ENCODE results near the gene FAM169A.
A peak's percentile ranks its signal among the peaks of the same experiment; 100 is the strongest.
"Not testable (repeated sequence)": the region's sequence is repeated elsewhere in the genome, so short reads cannot be mapped to it uniquely, and the experiment has no call there.

FAM169A gene

DNA sequence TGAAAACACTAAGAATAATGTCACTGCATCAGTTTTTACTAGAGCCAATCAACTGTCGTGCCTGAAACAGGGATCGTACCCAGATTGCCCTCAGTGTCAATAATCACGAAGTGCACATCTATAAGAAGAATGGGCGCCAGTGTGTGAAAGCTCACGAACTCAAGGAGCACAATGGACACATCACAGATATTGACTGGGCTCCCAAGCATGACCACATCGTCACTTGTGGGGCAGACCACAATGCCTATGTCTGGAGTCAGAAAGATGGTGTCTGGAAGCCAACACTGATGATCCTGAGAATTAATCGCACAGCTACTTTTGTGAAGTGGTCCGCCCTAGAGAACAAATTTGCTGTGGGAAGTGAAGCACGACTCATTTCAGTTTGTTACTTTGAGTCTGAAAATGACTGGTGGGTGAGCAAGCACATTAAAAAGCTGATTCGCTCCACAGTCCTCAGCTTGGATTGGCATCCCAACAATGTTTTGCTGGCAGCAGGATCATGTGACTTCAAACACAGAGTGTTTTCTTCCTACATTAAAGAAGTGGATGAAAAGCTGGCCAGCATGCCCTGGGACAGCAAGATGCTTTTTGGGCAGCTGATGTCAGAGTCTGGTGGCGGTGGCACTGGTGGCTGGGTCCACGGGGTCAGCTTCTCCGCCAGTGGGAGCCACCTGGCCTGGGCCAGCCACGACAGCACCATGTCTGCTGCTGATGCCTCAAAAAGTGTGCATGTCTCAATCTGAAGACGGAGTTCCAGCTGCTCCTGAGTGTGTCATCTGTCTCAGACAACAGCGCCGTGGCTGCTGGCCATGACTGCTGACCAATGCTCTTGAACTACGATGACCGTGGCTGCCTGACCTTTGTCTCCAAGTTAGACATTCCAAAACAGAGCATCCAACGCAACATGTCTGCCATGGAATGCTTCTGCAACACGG, 66.9 kb downstream of the FAM169A start:
- DNase-seq: no peak

DNA sequence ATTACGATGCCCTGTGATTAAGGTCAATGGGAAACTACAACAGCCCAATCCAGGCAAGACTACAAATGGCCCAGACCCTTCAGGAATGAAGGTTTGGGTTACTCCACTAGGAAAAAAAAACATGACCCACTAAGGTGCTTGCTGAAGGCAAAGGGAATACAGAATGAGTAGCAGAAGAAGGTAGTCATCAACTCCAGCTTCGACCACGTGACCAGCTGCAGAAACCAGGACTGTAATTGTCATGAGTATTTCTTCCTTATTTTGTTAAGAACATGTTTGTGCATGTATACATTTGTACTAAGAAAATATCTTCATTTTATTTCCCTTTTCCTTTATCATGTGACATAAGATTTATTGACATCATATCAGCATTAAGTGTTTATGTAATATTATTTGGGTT, 74.5 kb downstream of the FAM169A start:
- not testable (repeated sequence) for DNase-seq

DNA sequence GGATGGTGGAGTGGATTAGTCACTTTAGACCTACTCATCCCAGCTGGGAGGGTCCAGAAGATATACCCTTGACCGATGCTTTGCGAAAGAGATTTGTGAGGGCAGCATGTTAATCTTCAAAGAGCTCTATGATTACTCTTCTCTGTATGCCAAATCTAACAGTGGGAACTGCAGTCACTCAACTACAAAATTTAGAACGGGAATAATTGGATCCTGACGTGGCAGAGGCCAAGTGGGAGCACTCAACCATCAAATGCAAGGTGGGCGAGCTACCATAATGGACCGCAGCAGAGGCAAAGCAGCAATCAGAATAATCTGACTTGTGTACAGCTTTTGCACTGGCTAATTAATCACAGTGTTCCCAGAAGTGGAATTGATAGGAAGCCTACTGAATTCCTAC, 78.8 kb downstream of the FAM169A start:
- DNase-seq: no peak

DNA sequence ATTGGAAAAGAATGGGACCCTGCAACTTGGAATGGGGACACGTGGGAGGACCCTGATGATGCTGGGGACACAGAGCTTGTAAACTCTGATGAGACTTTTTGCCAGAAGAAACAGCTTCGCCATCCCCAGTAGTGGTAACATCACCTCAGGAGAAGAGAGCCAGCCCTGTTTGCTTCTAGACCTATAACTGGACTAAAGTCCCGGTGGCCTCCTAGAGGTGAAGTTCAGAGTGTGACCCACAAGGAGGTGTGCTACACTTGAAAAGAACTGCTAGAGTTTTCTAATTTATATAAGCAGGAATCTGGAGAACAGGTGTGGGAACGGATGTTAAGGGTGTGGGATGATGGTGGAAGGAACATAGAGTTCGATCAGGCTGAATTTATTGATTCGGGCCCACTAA, 79.3 kb downstream of the FAM169A start:
- no peak for DNase-seq

DNA sequence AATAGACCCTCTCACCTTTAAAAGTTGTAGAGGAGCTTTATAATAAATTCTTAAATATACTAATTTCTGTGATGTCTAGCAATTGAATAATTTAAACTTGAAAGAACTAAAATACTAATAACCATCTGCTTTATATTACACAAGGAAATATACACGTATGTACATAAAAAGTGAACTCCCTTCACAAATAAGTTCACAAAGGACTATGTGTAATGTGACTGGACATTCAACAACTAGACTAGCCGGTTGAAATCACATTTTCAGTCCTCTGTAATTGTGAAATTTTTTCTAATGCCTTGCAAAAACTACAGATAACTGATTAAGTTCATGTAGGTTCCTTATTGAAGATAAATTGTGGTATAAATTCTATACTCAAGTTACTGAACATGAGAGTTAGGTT, 87.6 kb downstream of the FAM169A start:
- no peak for DNase-seq

DNA sequence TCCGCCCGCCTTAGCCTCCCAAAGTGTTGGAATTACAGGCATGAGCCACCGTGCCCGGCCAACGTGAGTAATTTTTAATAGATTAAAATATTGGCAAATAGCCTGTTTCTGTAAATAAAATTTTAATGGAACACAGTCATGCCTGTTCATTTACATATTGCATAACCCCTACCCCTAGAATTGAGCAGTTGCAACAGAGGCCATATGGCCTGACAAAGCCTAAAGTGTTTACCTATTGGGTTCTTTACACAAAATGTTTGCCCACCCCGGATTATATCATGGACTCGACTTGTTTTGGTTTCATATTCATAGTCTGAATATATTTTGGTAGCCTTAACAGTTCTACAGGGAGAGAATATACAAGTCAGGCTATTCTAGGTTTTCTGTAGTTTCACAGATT, 93.8 kb downstream of the FAM169A start:
- DNase-seq: no peak

DNA sequence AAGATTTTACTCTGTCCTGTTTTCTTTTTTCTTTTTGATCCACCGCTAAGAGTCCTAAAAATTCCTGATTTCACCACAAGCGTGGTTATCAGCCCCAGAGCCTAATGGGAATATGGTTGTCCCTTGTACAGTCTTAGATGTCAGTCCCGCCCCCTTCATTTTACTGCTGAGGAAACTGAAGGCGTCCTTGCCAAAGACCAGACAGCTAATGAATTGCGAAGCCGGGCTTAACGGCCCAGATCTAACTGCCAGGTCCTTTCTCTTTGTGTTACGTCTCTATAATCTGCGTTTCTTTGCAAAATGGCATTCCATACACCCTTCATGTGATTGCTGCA, 98.6 kb downstream of the FAM169A start:
- DNase-seq: peak; percentile 0

DNA sequence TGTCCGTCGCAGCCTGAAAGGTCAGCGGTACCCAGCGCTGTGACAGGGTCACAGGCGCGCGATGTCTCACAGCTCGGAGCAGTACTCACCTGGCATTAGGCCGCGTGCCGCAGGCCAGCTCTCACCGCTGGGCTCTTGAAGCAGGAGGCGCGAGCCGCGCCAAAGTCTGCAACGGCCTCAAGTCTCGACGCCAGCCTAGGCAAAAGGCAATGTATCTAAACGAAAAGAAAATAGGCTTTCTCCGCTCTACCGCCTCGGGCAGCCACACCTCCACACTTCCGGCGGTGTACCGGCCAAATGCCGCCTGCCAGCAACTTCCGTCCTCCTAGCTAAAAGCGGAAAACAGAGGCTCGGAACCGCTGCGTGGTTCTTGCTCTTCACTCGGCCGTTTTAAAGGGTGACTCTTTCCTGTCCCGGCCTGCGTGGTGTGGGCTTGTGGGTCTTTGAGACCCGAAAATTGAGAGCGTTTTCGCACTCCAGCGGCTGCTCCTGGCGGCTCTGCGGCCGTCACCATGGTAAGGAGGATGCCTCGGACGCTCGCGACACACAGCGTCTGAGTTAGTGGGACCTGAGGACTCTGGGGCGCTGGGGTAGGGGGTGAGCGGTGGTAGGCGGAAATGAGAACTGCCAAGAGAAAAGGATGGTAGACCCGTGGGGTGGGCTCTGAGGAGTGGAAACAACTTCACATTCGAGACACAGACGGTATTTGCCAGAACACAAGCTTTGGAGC, 99.2 kb downstream of the FAM169A start, which contains the start of the genes GFM2 and NSA2:
GFM2 (minus strand) TSS at position 269 of the 730 bp plus-strand sequence. CDS start 3,375 bp downstream, outside the sequence.
NSA2 (plus strand) TSS at position 401 of the 730 bp plus-strand sequence; CDS start at position 513, 112 bp downstream.
- peak; percentile 91 for DNase-seq

DNA sequence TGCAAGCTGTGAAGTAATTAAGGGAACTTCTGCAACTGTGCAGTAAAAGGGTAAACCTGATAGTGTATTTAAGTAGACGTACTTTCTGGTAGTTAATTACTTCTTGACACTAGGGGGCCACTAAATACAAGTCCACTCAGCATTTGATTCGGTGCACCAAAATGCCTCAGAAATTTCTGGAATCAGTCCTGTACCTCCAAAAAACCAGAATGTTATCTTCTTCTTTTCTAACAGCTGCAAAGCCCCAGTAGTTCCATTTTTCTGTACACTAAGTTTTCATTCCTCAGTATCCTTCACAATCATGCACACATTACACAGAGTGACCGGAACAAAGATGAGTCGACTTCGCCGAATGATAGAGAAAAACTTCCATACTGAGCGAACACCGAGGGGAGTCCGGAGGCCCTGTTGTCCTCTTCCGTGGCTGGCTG, 99.8 kb downstream of the FAM169A start:
- peak; percentile 40 for DNase-seq

DNA sequence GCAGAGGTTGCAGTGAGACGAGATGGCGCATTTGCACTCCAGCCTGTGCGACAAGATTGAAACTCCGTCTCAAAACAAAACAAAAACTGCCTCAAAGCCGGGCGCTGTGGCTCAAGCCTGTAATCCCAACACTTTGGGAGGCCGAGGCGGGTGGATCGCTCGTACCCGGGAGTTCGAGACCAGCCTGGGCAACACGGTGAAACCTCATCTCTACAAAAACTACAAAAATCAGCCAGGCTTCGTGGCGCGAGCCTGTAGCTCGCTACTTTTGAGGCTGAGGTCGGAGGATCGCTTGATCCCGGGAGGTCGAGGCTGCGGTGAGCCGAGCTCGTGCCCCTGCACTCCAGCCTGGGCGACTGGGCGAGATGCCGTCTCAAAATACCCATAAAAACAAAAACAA, 100.3 kb downstream of the FAM169A start:
- no peak for DNase-seq

DNA sequence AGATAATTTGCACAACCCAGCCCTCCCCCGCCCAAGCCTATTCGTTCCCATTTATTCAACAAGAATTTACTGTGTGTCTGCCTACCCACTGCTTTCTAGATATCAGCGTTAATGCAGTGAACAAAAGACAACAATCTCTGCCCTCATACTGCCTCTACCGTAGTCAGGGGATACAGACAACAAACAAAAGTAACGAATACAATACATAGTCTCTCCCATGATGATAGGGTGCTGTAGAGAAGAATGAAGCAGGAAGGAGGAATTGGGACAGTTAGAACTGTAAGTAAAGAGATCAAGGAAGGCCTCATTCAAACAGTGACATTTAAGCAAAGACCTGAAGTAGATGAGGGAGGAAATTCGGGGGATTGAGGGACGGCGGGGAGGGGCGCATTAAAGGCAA, 101.0 kb downstream of the FAM169A start:
- DNase-seq: peak; percentile 37

GRCh38 chr5:74763504-74763903, 102.7 kb downstream of the FAM169A start:
- no peak for DNase-seq

DNA sequence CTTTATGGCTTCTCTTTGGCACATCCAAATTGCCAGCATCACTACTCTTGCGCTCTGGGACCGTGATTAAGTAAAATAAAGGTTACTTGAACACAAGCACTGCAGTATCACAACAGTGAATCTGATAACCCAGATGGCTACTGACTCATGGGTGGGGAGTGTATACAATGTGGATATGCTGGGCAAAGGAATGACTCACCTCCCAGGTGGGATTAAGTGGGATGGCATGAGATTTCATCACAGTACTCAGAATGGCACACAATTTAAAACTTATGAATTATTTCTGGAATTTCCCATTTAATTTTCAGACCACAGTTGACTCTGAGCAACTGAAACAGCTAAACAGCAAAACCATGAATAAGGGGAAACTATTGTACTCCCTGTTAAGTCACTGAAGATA, 103.6 kb downstream of the FAM169A start:
- no peak for DNase-seq

DNA sequence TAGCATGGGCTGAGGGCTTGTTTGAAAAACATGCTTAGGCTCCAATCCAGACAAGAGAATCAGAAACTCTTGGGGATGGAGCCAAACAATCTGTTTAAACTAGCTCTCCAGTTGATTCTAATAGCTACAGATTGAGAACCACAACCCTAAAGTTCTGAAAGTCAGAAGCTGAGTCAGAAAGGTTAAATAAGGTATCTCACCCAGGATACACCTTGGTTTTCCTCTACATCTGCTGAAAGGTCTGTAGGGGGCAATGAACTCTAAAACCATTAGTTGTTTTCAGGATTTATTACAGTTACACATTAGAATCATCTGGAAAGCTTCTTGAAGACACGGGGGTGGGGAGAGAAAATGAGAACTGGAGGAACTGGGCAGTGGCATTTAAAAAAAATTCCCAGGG, 104.9 kb downstream of the FAM169A start:
- no peak for DNase-seq

- DNase-seq: not testable (repeated sequence)
Measured at GRCh38 chr5:74748742-74749141, 117.4 kb downstream of the FAM169A start.

DNA sequence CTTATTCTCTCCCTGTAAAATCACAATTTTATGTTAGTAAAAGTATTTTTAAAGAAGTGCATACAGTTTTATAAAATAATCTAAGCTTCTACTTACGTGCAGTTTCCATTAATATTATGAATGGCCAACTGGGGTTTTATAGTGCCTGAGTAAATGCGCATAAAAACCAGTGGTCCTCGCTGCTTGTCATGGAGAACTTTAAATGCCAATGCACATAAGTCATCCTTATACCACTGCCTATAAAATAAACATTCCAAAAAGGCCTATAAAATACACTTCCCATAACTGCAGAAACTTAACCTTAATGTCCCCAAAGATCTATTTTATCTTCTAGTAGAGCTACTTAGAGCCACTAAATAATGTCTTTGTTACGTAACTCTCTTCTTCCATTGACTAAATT, 127.8 kb downstream of the FAM169A start:
- no peak for DNase-seq

DNA sequence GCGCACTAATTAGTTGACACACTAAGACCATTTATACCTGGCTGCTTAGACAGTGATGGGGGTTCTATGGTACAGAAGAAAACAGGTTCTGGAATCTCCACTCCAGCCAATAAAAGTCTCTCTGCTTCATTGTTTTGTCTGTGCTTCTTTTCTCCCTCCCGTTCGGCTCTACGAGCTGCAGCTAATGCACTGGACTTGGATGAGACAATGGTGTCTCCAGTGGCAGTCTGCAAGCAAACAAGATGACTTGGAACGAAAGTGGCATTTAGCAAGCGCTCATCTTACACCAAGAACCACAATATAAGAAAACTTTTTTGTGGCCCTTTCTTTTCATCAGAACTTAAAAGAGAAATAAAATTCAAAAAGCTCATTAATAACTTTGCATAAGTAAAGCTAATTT, 129.4 kb downstream of the FAM169A start:
- no peak for DNase-seq

All from COR-L47 (cell line).